A673 (cell line): ENCODE measurements around the gene SLBP. TPM values are rescaled to one million over a fixed set of nuclear protein-coding genes. Genes with fewer than 3 reads are reported as not detected.

Experiments used
- BruUV-seq: library from RNA; stranded (reverse); fragments of 400-500 nt; replicated peaks from 2 replicates; lab custom pipeline; 2021; lab: Mats Ljungman, UMichigan
- CTCF ChIA-PET: fragments of 300-600 bp; sonication (Branson Sonifier 250); formaldehyde crosslinking; loops from one replicate; lab custom pipeline; 2022; ENCODE audit warnings: antibody characterized with exemption; lab: Charles Lee
- POLR2A ChIA-PET: fragments of 300-600 bp; sonication (Branson Sonifier 250); formaldehyde crosslinking; loops from one replicate; lab custom pipeline; 2022; ENCODE audit warnings: antibody characterized with exemption; ENCODE audit not compliant: low non-redundant PET; lab: Charles Lee
- DNase-seq: peaks from one replicate; pipeline ENCODE4 v3.0.0-alpha.2; 2015; ENCODE audit warnings: low spot score
- H3K27ac ChIP-seq: fragments of 200-600 bp; sonication (generic); 2 replicates; pipeline ENCODE4 v1.5.1; 2016; ENCODE audit warnings: mixed run types, low read depth, mild to moderate bottlenecking, mixed read lengths, antibody characterized with exemption, low read length; ENCODE audit not compliant: poor library complexity, severe bottlenecking
- H3K27me3 ChIP-seq: fragments of 200-600 bp; sonication (generic); replicated peaks from 2 replicates; pipeline ENCODE4 v1.6.1; 2017; ENCODE audit warnings: mixed run types, low read depth, mild to moderate bottlenecking, mixed read lengths, antibody characterized with exemption, low read length; ENCODE audit not compliant: insufficient read depth, poor library complexity
- H3K36me3 ChIP-seq: fragments of 200-600 bp; sonication (generic); 2 replicates; pipeline ENCODE4 v1.6.1; 2016; ENCODE audit warnings: mixed run types, mild to moderate bottlenecking, mixed read lengths, antibody characterized with exemption, low read length; ENCODE audit not compliant: insufficient read depth, poor library complexity, severe bottlenecking
- H3K4me1 ChIP-seq: fragments of 200-600 bp; sonication (generic); 2 replicates; pipeline ENCODE4 v1.6.1; 2017; ENCODE audit warnings: mixed run types, mild to moderate bottlenecking, mixed read lengths, antibody characterized with exemption, low read length; ENCODE audit not compliant: insufficient read depth, poor library complexity, severe bottlenecking
- H3K4me3 ChIP-seq: fragments of 200-600 bp; sonication (generic); 2 replicates; pipeline ENCODE4 v1.5.1; 2016; ENCODE audit warnings: low read depth, mixed run types, mild to moderate bottlenecking, mixed read lengths, low read length; ENCODE audit not compliant: poor library complexity, severe bottlenecking
- H3K9me3 ChIP-seq: fragments of 200-600 bp; sonication (generic); 2 replicates; pipeline ENCODE4 v1.6.1; 2016; ENCODE audit warnings: mixed run types, low read depth, mild to moderate bottlenecking, mixed read lengths, antibody characterized with exemption, low read length; ENCODE audit not compliant: poor library complexity, severe bottlenecking
- EZH2 ChIP-seq: fragments of 200-600 bp; sonication (generic); IDR thresholded peaks from 2 replicates; pipeline ENCODE4 v1.6.1; 2017; ENCODE audit warnings: borderline replicate concordance, low read depth, mild to moderate bottlenecking, mixed read lengths, antibody characterized with exemption, low read length; ENCODE audit not compliant: poor library complexity, severe bottlenecking
- intact Hi-C: fragments of 100-400 bp; cut with micrococcal nuclease; formaldehyde crosslinking; loops from one replicate; pipeline ENCODE4 v1.10.0; 2022; ENCODE audit not compliant: unreplicated experiment
- total RNA-seq: library from RNA; stranded (reverse); gene quantifications from 2 replicates; pipeline ENCODE4 v1.2.3, GENCODE V29; 2021
- TF ChIP-seq, protein P1 (sequence below): fragments of 300-800, 200-600 bp; sonication (generic); conservative IDR thresholded peaks from 2 replicates; pipeline ENCODE4 v1.5.1; 2017; ENCODE audit warnings: low read depth, mild to moderate bottlenecking, antibody characterized with exemption, low read length, moderate library complexity, mixed read lengths

SLBP gene
- total RNA-seq, 1 experiment from 2014 or later: 85.5 TPM

- CTCF ChIA-PET: no interaction called here
- BruUV-seq: no TSS peak
- DNase-seq: no peak
- H3K36me3 ChIP-seq: no peaks in the 10 kb centered on the region
- H3K27ac ChIP-seq: no peak overlapping the region
- no peaks in the 10 kb centered on the region for H3K9me3 ChIP-seq
- H3K27me3 ChIP-seq: no peaks in the 10 kb centered on the region
- H3K4me1 ChIP-seq: no peaks in the 10 kb centered on the region
- TF ChIP-seq EZH2: no peak
- TF ChIP-seq, protein P1, sequence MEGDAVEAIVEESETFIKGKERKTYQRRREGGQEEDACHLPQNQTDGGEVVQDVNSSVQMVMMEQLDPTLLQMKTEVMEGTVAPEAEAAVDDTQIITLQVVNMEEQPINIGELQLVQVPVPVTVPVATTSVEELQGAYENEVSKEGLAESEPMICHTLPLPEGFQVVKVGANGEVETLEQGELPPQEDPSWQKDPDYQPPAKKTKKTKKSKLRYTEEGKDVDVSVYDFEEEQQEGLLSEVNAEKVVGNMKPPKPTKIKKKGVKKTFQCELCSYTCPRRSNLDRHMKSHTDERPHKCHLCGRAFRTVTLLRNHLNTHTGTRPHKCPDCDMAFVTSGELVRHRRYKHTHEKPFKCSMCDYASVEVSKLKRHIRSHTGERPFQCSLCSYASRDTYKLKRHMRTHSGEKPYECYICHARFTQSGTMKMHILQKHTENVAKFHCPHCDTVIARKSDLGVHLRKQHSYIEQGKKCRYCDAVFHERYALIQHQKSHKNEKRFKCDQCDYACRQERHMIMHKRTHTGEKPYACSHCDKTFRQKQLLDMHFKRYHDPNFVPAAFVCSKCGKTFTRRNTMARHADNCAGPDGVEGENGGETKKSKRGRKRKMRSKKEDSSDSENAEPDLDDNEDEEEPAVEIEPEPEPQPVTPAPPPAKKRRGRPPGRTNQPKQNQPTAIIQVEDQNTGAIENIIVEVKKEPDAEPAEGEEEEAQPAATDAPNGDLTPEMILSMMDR: no peak
- intact Hi-C loops: no loop called here
- H3K4me3 ChIP-seq: no peak overlapping the region
- POLR2A ChIA-PET: no interaction called here
Measured at GRCh38 chr4:1648962-1649361, 63.2 kb downstream of the SLBP start.

DNA sequence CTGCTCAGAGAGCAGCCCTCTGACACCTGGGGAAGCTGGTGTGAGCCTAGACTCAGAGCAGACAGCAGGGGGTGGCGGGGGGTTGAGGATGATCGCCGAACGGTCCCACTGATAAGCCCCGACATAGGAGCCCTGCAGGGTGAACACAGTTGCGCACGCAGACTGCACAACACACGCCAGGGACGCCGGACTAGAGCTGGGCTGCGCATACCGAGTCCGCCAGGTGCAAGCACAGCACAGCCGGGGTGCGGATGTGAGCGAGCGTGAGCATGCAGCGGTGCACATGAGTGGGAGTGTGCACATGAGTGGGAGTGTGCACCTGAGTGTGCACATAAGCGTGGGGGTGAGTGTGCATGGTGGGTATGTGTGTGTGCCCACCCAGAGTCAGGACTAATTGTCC is 64.7 kb downstream of the SLBP start:
- intact Hi-C loops: no loop called here
- TF ChIP-seq, protein P1: no peak
- no peak for TF ChIP-seq EZH2
- CTCF ChIA-PET: no interaction called here
- H3K27me3 ChIP-seq: no peaks in the 10 kb centered on the region
- no peaks in the 10 kb centered on the region for H3K36me3 ChIP-seq
- no peak overlapping the region for H3K4me3 ChIP-seq
- no TSS peak for BruUV-seq
- no peaks in the 10 kb centered on the region for H3K4me1 ChIP-seq
- POLR2A ChIA-PET: no interaction called here
- no peak for DNase-seq
- H3K9me3 ChIP-seq: no peaks in the 10 kb centered on the region
- no peak overlapping the region for H3K27ac ChIP-seq

DNA sequence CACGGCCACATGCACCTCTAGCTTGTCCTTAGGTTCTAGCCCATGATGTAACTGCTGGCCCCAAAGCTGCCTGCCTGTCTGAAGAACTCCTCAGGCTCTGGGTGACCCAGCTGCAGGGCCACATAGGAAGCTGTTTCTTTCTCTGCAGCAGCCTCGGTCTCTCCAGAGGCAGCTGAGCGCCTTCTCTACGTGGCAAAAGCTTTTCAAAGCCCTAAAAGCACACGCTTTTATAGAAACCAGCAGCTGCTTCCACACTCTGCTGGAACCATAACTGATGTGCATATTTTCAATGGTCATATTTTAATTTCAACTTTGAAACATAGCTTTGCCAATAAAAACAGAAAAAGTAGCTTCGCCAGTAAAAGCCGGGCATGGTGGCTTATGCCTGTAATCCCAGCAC is 65.4 kb downstream of the SLBP start:
- Histone ChIP-seq H3K27me3 (no peaks in the 10 kb centered on the region), H3K4me1 (no peaks in the 10 kb centered on the region), H3K4me3 (no peak overlapping the region), H3K36me3 (no peaks in the 10 kb centered on the region), H3K27ac (no peak overlapping the region), H3K9me3 (no peaks in the 10 kb centered on the region)
- no peak for TF ChIP-seq EZH2
- TF ChIP-seq, protein P1: no peak
- no TSS peak for BruUV-seq
- POLR2A ChIA-PET: no interaction called here
- CTCF ChIA-PET: no interaction called here
- no peak for DNase-seq
- intact Hi-C loops: no loop called here
